ENCODE data around the gene PRPF31.
"Not testable (repeated sequence)": the region's sequence is repeated elsewhere in the genome, so short reads cannot be mapped to it uniquely, and the experiment has no call there.

PRPF31 gene

DNA sequence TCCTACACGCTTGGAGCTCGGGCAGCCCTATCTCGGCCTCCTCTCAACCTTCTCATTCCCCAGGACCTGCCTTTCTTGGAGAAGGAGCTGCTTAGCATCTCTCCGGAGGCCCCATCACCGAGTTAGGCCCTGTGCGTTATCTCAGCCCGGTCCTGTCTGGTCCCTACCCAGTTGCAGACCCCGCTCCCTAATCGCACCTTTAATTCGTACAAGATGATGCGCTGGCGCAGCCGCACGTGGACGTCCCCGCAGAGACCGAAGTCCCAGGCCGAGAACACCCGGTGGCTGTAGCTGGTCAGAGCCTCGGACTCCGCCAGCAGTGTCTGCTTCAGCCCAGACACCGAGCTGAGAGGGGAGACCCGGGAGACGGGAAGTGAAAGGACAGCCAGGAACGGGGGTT lies 49.7 kb downstream of the PRPF31 start:
- FAIRE-seq: no peak

DNA sequence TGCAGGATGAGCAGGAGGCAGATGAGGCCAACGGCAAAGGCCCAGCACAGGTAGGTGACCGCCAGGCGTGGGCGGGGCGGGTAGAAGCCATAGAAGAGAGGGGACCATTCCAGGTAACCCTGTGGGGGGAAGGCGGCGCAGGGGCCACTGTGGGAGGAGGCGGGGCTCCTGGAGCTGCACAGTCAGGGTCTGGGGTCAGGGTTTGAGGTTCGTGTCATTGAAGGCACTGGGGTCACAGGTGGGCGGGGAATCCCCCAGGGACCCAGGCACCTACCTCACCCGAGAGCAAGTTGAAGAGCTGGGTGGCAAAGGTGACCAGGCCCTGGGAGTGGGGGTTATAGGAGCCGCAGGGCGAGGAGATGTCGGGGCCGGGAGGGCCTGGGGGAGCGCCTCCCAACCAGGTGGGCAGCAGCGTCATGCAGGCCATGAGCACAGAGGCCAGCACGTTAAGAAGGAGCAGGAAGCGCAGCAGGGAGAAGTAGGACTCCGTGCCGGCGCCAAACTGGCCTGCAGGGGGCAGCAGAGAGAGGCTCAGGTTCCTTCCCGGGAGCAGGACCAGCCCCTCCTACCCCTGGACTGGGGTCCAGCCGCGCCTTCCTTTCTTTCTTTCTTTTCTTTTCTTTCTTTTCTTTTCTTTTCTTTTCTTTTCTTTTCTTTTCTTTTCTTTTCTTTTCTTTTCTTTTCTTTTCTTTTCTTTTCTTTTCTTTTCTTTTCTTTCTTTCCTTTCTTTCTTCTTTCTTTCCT lies 52.8 kb downstream of the PRPF31 start:
- FAIRE-seq: no peak

DNA sequence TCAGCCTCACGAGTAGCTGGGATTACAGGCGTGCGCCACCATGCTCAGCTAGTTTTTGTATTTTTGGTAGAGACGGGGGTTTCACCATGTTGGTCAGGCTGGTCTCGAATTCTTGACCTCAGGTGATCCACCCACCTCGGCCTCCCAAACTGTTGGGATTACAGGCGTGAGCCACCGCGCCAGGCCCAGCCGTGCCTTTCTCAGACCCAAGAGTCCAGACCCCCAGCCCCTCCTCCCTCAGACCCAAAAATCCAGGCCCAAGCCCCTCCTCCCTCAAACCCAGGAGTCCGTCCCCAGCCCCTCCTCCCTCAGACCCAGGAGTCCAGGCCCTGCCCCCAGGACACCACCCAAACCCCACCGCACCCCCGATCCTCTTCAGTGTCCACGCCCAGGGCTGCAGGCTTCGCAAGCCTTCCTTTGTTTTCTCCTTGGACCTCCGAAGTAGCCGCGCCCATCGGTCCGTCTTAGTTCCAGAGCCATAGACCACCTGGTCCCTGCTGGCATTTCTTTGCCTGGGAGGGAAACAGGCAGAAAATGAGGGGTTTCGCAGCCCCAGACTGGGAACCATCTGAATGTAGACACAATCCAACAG lies 53.7 kb downstream of the PRPF31 start:
- FAIRE-seq: no peak

DNA sequence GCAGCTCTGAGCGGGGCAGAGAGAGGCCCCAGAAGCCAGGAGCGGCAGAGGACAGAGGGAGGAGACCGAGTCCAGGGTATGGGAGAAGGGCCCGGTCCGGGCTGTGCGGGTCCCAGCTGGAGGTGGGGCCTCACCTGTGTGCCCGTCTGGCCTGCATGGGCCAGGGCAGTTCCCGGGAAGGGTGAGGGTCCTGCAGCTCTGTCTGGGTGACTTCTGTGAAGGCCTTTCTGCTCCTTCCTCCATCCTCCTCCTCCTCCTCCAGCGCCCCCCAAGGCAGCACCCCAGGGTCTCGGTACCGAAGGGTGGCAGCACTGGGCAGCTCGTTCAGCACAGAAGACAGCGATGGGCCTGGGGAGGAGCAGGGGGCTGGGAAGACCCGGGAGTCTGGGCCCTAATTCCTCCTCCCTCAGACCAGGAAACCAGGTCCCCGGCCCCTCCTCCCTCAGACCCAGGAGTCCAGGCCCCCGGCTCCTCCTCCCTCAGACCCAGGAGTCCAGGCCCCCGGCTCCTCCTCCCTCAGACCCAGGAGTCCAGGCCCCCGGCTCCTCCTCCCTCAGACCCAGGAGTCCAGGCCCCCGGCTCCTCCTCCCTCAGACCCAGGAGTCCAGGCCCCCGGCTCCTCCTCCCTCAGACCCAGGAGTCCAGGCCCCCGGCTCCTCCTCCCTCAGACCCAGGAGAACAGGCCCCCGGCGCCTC lies 56.3 kb downstream of the PRPF31 start:
- FAIRE-seq: not testable (repeated sequence)

DNA sequence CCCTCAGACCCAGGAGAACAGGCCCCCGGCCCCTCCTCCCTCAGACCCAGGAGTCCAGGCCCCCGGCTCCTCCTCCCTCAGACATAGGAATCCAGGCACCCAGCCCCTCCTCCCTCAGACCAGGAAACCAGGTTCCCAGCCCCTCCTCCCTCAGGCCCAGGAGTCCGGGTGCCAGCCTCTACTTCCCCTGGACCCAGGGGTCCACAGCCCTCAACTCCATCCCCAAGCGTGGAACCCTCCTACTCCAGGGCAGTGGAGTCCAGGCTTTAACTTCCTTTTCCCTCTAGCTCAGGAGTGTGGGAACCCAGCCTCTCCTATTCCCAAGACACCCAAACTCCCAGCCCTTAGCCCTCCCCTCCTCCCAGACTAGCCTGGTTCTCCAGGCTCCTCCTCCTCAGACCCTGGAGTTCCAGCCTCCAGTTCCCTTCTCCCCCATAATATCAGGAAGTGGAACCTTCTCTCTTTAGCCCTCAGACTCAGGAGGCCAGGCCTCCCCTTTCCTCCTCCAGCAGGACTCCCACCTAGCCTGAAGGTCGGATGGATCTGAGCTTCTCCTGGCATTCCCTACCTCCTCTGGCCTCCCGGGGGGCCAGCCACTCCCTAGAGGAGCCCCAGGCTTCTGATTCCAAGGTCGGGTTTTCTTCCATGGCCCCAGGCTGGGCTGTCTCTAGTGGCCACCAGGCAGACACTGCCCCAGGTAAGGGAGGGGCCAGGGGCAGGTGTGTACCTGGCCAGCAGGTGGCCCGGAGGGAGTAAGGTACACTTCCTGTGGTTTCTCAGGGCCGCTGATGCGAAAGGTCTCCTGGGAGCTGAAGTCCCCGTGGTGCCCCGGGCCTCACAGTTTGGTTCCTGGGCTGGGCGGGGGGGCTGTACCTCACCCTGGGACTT lies 57.2 kb downstream of the PRPF31 start, which contains the start of gene TMC4:
Gene TMC4, minus strand, starts transcription at position 690 of the 888 bp plus-strand sequence. Its CDS starts 43 bp downstream, at position 647.
- no peak for FAIRE-seq

DNA sequence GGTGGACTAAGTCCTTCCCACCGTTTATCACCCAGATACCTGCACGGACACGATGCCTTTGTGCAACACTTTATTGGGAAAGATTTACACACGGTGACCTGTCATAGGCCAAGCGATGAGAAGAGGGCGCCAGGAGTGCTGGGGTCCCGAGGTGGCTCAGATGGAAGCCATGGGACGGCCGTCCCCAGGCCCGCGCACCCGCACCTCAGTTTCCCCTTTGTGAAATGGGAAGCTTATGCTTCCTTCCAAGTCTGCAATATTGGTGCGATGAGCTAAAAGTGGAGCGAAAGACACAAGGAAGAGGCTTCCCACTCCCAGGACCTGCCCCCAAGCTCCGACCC lies 57.8 kb downstream of the PRPF31 start:
- no peak for FAIRE-seq

DNA sequence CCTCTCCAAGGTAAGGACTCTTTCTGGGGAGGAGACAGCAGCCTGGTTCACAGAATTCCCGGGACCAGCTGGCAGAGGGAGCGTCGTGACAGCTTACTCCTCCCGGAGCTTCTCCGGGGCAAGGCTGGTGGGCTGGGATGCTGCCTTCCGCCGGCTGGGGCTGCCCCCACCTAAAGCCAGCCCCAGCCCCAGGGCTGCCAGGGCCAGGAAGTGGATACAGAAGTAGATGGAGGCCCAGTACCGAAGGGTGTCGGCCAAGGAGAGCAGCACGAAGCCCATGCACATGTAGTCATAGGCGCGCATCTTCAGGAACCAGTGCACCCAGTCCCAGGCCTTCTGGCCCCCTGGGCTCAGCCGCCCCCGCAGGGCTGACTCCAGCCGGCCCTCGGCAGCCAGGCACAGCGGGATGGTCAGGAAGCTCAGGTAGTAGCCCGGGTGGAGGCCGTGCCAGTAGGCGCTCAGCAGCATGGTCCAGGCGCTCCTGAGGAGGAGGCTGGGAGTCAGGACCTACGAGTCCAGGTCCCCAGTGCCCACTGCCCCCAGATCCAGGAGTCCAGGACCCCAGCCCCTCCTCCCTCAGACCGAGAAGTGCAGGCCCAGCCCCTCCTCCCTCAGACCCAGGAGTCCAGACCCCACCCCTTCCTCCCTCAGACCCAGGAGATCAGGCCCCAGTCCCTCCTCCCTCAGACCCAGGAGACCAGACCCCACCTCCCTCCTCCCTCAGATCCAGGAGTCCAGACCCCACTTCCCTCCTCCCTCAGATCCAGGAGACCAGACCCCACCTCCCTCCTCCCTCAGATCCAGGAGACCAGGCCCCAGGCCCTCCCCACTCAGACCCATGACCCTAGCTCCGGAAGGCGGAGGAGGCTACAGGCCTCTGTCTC lies 58.6 kb downstream of the PRPF31 start:
- no peak for FAIRE-seq

DNA sequence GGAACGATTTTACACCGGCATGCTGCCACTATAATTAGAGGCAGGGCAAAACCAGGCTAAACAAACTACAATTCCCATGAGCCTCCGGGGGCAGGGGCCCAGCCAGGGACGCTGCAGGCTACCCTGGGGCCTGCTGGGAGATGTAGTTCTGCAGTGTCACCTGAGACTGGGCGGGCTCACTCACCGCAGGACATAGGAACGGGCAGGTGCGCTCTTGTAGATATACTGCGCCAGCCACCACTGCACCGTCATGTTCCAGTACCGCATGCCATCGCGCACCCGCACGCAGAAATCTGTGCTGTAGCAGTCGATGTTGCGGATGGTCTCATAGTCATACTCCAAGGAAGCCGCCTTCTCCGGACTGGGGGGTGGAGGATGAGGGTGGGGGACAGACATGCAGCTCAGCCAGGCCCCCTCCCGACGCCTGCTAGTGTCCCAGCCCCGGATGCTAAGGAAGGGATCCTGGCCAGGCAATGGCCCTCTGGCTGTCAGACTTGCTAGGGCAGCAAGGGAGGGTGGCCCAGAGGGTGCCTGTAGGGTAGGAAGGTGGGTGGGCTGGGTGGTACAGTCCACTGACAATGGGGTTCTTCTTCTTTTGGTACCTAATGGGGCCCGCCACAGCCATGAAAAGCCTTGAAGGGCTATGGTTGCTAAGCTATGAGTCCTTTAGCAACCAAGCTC lies 63.2 kb downstream of the PRPF31 start:
- FAIRE-seq: no peak

DNA sequence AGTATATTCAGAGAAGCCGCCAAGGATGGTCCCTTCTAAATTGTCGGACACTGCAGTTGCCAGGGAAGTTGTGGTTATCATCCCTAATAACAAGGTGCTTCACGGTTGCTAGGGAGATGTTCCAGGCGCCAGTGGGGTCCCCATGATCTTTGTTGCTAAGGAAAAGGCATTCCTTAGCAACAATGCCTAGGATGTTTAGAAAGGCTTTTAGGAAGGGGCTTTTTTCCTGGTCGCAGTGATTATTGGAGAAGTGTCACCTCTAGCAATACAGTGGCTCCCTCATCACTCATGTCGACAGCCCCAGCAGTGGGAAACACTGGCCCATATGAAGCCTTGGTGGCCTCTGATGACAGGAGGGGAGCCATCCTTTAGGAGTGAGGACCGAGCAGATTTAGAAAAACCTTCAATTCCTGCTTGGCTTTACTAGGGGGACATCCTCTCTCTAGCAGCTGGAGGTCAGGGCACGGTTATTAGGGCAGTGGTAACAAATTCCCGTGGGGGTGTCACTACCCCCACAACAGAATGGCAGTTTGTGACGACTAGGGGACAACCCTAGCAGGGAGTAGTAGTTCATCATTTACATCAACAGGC lies 63.8 kb downstream of the PRPF31 start:
- no peak for FAIRE-seq

DNA sequence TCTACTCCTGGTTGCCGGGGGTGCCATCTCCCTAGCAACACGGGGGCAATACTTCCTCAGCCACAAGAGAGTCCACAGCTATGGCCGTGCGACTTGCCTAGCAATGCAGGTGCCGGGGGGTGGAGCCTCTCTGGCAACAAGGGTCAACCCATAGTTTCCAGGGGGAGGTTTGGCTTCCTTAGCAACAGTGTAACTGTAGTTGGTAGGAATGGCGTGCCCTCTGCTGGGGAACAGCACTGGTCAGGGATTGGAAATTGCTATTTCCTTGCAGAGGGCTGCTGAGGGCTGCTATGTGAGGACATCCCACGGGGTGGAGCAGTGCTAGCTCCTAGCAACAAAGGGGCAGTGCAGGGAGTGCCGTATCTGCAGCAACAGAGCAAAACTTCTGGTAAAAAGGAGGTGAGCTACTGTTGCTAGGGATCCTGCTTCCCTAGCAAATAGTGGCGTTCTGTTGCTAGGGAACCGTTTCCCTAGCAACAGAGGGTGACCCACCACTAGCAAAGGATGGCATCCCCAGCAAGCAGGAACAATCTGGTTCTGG lies 64.4 kb downstream of the PRPF31 start:
- FAIRE-seq: peak; percentile 92

DNA sequence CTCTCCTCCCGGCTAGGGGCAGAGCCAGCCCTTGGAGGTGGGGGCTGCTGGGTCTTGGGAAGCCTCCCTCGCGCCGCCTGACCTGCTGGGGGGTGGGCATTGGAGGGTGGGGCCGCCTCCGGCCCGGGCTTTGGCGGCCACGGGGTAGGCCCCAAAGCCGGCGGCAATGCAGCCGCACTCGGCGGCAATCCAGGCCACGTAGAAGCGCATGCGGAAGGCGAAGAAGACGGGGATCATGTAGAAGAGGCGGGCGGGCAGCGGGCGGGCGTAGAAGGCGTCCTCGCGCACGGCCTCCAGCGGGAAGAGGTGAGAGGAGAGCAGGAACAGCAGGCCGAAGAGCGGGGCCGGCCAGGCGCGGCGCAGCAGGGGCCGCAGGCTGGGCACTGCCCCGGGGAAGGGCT lies 65.1 kb downstream of the PRPF31 start:
- FAIRE-seq: no peak
